Activated B cell treated with CpG ODN at 0.5 μM for 24 hours (primary cell): Measurements from ENCODE around the gene IGSF21. TPM values are rescaled to one million over a fixed set of nuclear protein-coding genes. Genes with fewer than 3 reads are reported as not detected.

ENCODE experiments used
- ATAC-seq: fragments of 200-7000 bp; cut with Tn5 transposase; one replicate; pipeline ENCODE4 v1.10.0; 2021; ENCODE audit warnings: low read depth, mild to moderate bottlenecking, moderate library complexity
- CTCF ChIA-PET: fragments of 350-600 bp; sonication (Branson Sonifier 250); formaldehyde crosslinking; loops from one replicate; lab custom pipeline; 2021; ENCODE audit warnings: antibody characterized with exemption; lab: Charles Lee
- POLR2A ChIA-PET: fragments of 350-600 bp; sonication (Branson Sonifier 250); formaldehyde crosslinking; loops from one replicate; lab custom pipeline; 2021; ENCODE audit warnings: antibody characterized with exemption; lab: Charles Lee
- DNase-seq: peaks from one replicate; pipeline ENCODE4 v3.0.0; 2022
- H3K27ac Mint-ChIP-seq: one replicate; pipeline ENCODE4 v1.8.0; 2020; ENCODE audit warnings: mixed read lengths
- H3K27me3 Mint-ChIP-seq: one replicate; pipeline ENCODE4 v1.8.0; 2021; ENCODE audit warnings: mixed read lengths
- H3K36me3 Mint-ChIP-seq: one replicate; pipeline ENCODE4 v1.8.0; 2021; ENCODE audit warnings: low read depth, mixed read lengths
- H3K4me1 Mint-ChIP-seq: one replicate; pipeline ENCODE4 v1.8.0; 2021; ENCODE audit warnings: mixed read lengths
- H3K4me3 Mint-ChIP-seq: one replicate; pipeline ENCODE4 v1.8.0; 2020; ENCODE audit warnings: mild to moderate bottlenecking, mixed read lengths
- H3K9me3 Mint-ChIP-seq: one replicate; pipeline ENCODE4 v1.8.0; 2020; ENCODE audit warnings: mixed read lengths
- intact Hi-C: fragments of 100-400 bp; cut with micrococcal nuclease; formaldehyde crosslinking; loops from one replicate; pipeline ENCODE4 v1.15.1; 2024
- total RNA-seq: library from RNA; stranded (reverse); gene quantifications from 2 replicates; pipeline ENCODE4 v1.2.3, GENCODE V29; 2022
- TF ChIP-seq, protein P1 (sequence below): fragments of 200-600 bp; IDR thresholded peaks from one replicate; pipeline ENCODE4 v1.8.0; 2022; ENCODE audit warnings: antibody characterized with exemption, mild to moderate bottlenecking

IGSF21 gene
- total RNA-seq, 1 donor from 2014 or later: not detected

DNA sequence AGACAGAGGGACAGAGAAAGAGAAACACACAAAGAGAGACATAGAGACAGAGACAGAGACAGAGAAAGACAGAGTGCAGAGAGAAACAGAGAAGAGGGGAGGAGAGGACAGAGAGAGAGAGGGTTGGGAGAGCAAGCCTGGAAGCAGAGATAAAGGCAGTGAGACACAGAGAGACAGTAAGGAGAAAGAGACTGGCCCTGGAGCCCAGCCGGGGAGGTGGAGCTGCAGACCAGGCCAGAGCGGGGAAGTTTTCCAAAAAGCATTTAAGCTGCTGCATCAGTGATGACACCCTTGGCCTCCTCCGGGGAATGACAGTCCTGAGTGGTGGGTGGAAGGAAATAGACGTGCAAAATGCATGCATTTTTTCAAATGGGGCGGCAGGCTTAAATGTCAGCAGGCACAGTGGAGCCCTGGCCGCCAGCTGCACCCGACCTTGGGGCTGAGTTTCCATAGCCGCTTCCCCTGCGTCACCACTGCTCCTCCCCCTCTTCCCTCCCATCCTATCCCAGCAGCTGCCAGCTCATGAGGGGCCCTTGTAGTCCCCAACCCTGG is 277.7 kb downstream of the IGSF21 start:
- intact Hi-C loops: no loop called here

DNA sequence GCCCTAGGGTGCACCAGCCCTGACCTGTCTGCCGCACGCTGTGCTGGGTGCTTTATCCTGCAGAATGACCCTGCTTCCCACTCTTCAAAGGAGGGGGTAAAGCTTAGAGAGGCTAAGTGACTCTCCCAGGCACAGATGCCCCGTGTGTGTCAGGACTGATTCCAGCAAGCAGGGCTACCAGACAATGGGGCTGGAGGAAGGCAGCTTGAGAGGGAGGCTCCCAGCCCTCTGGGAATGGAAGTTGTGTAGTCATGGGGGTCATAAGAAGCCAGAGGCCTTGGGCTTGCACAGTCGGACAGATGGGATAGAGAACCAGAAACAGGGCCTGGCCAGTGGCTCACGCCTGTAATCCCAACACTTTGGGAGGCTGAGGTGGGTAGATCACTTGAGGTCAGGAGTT is 279.0 kb downstream of the IGSF21 start:
- no peaks in the 10 kb centered on the region for H3K4me1 Mint-ChIP-seq
- intact Hi-C loops: no loop called here
- ATAC-seq (no peak), DNase-seq (no peak)
- no peak overlapping the region for H3K27ac Mint-ChIP-seq
- CTCF ChIA-PET: no interaction called here
- H3K9me3 Mint-ChIP-seq: no peaks in the 10 kb centered on the region
- TF ChIP-seq, protein P1, sequence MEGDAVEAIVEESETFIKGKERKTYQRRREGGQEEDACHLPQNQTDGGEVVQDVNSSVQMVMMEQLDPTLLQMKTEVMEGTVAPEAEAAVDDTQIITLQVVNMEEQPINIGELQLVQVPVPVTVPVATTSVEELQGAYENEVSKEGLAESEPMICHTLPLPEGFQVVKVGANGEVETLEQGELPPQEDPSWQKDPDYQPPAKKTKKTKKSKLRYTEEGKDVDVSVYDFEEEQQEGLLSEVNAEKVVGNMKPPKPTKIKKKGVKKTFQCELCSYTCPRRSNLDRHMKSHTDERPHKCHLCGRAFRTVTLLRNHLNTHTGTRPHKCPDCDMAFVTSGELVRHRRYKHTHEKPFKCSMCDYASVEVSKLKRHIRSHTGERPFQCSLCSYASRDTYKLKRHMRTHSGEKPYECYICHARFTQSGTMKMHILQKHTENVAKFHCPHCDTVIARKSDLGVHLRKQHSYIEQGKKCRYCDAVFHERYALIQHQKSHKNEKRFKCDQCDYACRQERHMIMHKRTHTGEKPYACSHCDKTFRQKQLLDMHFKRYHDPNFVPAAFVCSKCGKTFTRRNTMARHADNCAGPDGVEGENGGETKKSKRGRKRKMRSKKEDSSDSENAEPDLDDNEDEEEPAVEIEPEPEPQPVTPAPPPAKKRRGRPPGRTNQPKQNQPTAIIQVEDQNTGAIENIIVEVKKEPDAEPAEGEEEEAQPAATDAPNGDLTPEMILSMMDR: no peak
- peaks cover 18% of the 10 kb centered on the region for H3K27me3 Mint-ChIP-seq
- no peaks in the 10 kb centered on the region for H3K36me3 Mint-ChIP-seq
- no peak overlapping the region for H3K4me3 Mint-ChIP-seq
- POLR2A ChIA-PET: no interaction called here

More for the DNA sequence above, 277.7 kb downstream of the IGSF21 start:
- DNase-seq (no peak), ATAC-seq (no peak)
- H3K36me3 Mint-ChIP-seq: no peaks in the 10 kb centered on the region
- H3K4me3 Mint-ChIP-seq: no peak overlapping the region
- no peaks in the 10 kb centered on the region for H3K9me3 Mint-ChIP-seq
- H3K27me3 Mint-ChIP-seq: peaks cover 24% of the 10 kb centered on the region
- H3K27ac Mint-ChIP-seq: no peak overlapping the region
- POLR2A ChIA-PET: no interaction called here
- no peaks in the 10 kb centered on the region for H3K4me1 Mint-ChIP-seq
- CTCF ChIA-PET: no interaction called here
- TF ChIP-seq, protein P1: no peak

DNA sequence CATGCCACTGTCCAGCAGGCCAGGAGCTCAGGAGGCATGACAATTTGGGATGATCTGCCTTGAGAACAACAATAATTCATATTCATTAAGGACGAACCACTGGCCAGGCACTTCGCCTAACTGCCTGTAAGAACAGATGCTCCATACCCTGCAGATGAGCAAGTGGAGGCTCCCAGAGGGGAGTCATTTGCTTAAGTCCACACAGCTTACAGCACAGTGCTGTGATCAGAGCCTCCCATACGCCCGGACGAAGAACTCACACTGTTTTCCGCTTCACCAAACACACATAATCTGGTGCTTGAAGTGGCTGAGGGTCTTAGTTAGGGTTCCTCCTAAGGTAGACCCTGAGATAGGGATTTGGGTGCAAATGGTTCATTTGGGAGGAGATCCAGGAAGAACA is 279.7 kb downstream of the IGSF21 start:
- TF ChIP-seq, protein P1: no peak
- no peak overlapping the region for H3K4me3 Mint-ChIP-seq
- DNase-seq: no peak
- intact Hi-C loops: no loop called here
- H3K36me3 Mint-ChIP-seq: no peaks in the 10 kb centered on the region
- ATAC-seq: no peak
- H3K27ac Mint-ChIP-seq: no peak overlapping the region
- H3K27me3 Mint-ChIP-seq: peaks cover 17% of the 10 kb centered on the region
- H3K4me1 Mint-ChIP-seq: no peaks in the 10 kb centered on the region
- H3K9me3 Mint-ChIP-seq: no peaks in the 10 kb centered on the region
- POLR2A ChIA-PET: no interaction called here
- CTCF ChIA-PET: no interaction called here

DNA sequence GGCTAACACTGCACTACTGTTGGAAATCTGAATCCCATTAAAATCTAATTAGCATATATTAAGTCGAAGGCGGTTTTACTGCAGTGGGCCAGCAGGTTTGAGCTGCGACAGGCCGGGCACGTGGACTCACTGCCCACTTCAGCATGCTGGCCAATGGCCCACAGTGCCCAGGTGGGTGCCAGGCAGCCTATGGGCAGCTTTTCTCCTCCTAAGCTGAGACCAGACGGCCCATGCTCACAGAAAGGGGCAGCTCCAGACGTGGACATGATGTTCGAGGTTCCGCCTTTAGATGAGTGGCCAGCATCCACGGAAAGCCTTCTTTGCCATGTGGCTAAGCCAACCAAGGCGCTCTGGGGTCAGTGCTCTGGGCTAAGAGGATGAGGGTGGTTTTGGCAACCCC is 283.4 kb downstream of the IGSF21 start:
- no peak for ATAC-seq
- Mint-ChIP-seq H3K27me3 (peaks cover 10% of the 10 kb centered on the region), H3K9me3 (no peaks in the 10 kb centered on the region), H3K4me3 (no peak overlapping the region), H3K36me3 (no peaks in the 10 kb centered on the region), H3K4me1 (no peaks in the 10 kb centered on the region), H3K27ac (no peak overlapping the region)
- intact Hi-C loops: no loop called here
- ChIA-PET POLR2A (no interaction called here), CTCF (no interaction called here)
- TF ChIP-seq, protein P1: no peak
- DNase-seq: no peak

DNA sequence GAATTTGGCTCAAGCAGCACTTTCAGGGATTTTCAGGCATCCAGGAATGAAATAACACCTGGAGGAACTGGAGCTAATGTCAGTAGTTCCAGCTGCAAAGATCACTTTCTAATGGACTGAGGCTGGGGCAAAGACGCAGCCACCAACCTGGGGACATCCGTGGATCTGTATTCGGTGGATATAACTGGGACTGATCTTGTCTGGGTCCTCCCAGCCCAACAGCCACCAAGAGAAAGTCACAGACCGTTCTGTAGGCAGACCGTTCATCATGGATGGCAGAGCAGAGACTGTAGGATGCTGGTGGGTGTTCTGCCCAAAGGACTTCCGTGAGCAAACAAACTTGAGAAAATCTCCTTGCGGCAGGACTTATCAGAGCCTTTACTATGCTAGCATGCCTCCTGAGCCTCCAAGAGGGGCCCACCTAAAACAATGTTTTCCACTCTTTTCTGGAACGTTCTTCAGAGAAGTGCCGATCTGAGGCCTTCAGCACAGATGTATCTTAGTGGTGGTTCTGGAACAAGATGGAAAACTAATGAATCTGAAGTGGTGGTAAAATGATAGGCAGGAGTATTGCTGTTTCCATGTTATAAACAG is 287.1 kb downstream of the IGSF21 start:
- H3K9me3 Mint-ChIP-seq: no peaks in the 10 kb centered on the region
- CTCF ChIA-PET: no interaction called here
- no peaks in the 10 kb centered on the region for H3K4me1 Mint-ChIP-seq
- H3K27ac Mint-ChIP-seq: no peak overlapping the region
- ATAC-seq: no peak
- H3K27me3 Mint-ChIP-seq: peaks cover 4% of the 10 kb centered on the region
- TF ChIP-seq, protein P1: no peak
- no peaks in the 10 kb centered on the region for H3K36me3 Mint-ChIP-seq
- no peak for DNase-seq
- no peak overlapping the region for H3K4me3 Mint-ChIP-seq
- POLR2A ChIA-PET: no interaction called here
- intact Hi-C loops: no loop called here
